Measurements from ENCODE around the gene PCNX1.
A peak's percentile ranks its signal among the peaks of the same experiment; 100 is the strongest.

Gene PCNX1

DNA sequence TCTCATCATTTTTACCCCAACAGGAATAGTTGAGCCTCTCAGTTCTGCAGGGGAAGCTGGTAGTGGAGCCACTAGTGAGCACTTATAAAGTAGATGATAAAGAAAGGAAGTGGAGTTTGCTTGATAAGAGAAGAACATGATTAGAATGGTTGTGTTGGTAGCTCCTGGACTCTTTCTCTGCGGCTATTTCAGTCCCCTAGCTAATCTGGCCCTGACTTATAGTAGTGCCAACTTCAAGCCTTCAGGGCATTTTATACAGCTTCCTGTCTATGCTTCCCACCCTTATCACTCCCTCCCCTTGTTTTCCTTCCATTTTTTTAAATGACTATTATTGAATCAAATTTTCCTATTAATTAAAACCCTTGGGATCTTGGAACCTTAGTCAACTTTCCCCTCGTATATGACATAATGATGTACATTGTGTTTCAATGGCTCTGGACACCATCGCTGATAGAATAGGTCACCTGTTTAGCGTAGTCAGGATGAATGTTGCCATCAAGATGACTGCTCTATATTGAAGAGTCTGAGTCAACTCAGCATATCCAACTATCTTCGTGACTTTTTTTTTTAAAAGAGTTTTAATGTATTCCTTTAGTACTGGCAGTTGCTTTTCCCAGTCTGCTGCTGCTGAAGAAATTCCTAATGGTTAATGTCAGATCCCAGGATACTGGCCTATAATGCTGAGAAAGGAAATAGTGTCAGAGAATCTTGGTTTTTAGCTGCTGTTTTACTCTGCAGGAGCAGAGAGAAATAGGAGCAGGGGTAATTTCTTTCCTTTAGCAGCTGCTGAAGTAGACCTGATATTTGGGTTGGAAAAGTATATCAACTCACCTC is 16.2 kb upstream of the PCNX1 start:
- H3K9me2 ChIP-seq (replicated peaks; ENCODE audit: low read depth, low read length) = no peaks in the 10 kb centered on the region
- H4K20me1 ChIP-seq (ENCODE audit: insufficient read depth, low read length, poor library complexity, severe bottlenecking) = no peaks in the 10 kb centered on the region
- no peak overlapping the region for H3K4me3 ChIP-seq (ENCODE audit: low read length, poor library complexity, severe bottlenecking)
- no peaks in the 10 kb centered on the region for H3K27me3 ChIP-seq (ENCODE audit: insufficient read depth, low read length, poor library complexity, severe bottlenecking)
- no peak overlapping the region for H2AFZ ChIP-seq (ENCODE audit: low read length)
- TF ChIP-seq EZH2phosphoT487 (IDR thresholded peaks at IDR 0.05; ENCODE audit: borderline replicate concordance) = no peak
- TF ChIP-seq, protein P1, sequence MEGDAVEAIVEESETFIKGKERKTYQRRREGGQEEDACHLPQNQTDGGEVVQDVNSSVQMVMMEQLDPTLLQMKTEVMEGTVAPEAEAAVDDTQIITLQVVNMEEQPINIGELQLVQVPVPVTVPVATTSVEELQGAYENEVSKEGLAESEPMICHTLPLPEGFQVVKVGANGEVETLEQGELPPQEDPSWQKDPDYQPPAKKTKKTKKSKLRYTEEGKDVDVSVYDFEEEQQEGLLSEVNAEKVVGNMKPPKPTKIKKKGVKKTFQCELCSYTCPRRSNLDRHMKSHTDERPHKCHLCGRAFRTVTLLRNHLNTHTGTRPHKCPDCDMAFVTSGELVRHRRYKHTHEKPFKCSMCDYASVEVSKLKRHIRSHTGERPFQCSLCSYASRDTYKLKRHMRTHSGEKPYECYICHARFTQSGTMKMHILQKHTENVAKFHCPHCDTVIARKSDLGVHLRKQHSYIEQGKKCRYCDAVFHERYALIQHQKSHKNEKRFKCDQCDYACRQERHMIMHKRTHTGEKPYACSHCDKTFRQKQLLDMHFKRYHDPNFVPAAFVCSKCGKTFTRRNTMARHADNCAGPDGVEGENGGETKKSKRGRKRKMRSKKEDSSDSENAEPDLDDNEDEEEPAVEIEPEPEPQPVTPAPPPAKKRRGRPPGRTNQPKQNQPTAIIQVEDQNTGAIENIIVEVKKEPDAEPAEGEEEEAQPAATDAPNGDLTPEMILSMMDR (conservative IDR thresholded peaks at IDR 0.05; ENCODE audit: low read length) = no peak
- H3K4me2 ChIP-seq (ENCODE audit: low read depth, low read length, poor library complexity, severe bottlenecking) = no peak overlapping the region
- H3K9ac ChIP-seq (ENCODE audit: low read depth, low read length, poor library complexity, severe bottlenecking) = no peak overlapping the region
- peaks cover 65% of the 10 kb centered on the region for H3K4me1 ChIP-seq (ENCODE audit: insufficient read depth, low read length, poor library complexity, severe bottlenecking)
- H3K79me2 ChIP-seq (ENCODE audit: insufficient read depth, low read length) = no peaks in the 10 kb centered on the region
- H3K36me3 ChIP-seq (ENCODE audit: insufficient read depth, low read length) = no peaks in the 10 kb centered on the region
- H3F3A ChIP-seq (ENCODE audit: low read depth) = peaks cover 4% of the 10 kb centered on the region; the same call in 1 of the 2 replicates
- no peaks in the 10 kb centered on the region for H3K9me3 ChIP-seq (ENCODE audit: insufficient read depth, low read depth, low read length)

DNA sequence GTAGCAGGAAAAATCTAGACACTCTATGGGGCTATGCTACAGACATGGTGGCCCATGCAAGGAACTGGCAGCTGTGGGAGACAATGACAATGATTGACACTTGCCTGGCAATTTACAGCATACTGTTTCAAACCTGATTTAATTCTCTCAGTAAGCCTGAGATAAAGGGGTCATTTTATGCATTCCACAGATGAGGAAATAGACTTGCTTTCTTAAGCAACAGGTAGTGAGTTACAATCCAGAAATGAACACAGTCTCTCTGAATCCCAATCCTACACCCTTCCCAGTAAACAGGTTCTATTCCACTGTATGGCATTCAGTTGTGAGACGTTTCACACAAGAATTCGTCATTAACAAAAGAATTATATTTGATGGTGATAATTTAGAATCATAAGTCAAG is 15.5 kb upstream of the PCNX1 start:
- no peak overlapping the region for H3K9ac ChIP-seq (ENCODE audit: low read depth, low read length, poor library complexity, severe bottlenecking)
- TF ChIP-seq, protein P1 (conservative IDR thresholded peaks at IDR 0.05; ENCODE audit: low read length) = no peak
- no peak for TF ChIP-seq EZH2phosphoT487 (IDR thresholded peaks at IDR 0.05; ENCODE audit: borderline replicate concordance)
- H3K4me1 ChIP-seq (ENCODE audit: insufficient read depth, low read length, poor library complexity, severe bottlenecking) = peaks cover 60% of the 10 kb centered on the region

DNA sequence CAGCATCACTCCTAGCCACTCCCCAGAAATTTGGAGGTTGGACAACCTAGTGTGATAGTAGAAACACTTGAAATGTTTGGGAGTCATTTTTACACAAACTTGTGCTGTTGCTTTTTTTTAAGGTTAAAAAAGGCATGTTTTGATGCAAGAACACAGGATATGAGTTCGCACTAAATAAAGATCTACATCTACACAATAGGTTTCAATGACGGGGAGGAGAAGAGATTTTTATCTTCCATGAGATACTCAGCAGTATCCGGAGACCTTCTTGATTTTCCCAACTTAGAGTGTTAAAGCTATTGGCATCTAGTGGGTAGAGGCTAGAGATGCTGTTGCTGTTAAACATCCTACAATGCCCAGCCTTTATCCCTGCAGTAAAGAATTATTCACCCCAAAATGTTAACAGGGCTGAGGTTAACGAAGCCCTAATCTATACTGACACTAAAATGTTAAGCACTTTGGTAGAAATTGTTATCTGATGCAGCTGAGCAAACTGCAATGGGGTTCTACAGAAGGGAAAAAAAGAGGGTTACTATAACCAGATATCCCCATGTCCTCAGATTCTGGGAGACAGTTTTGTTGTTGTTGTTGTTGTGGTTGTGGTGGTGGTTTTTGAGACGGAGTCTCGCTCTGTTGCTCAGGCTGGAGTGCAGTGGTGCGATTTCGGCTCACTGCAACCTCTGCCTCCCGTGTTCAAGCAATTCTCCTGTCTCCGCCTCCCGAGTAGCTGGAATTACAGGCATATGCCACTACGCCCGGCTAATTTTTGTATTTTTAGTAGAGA is 14.0 kb upstream of the PCNX1 start:
- Histone ChIP-seq H3K79me2 (ENCODE audit: insufficient read depth, low read length) (no peaks in the 10 kb centered on the region), H4K20me1 (ENCODE audit: insufficient read depth, low read length, poor library complexity, severe bottlenecking) (no peaks in the 10 kb centered on the region), H3K4me3 (ENCODE audit: low read length, poor library complexity, severe bottlenecking) (no peak overlapping the region), H3K4me1 (ENCODE audit: insufficient read depth, low read length, poor library complexity, severe bottlenecking) (peaks cover 46% of the 10 kb centered on the region), H3K4me2 (ENCODE audit: low read depth, low read length, poor library complexity, severe bottlenecking) (peak overlapping the region; percentile 13), H3F3A (ENCODE audit: low read depth) (no peaks in the 10 kb centered on the region), H3K9me2 (replicated peaks; ENCODE audit: low read depth, low read length) (no peaks in the 10 kb centered on the region), H3K27me3 (ENCODE audit: insufficient read depth, low read length, poor library complexity, severe bottlenecking) (no peaks in the 10 kb centered on the region), H3K9me3 (ENCODE audit: insufficient read depth, low read depth, low read length) (no peaks in the 10 kb centered on the region), H3K36me3 (ENCODE audit: insufficient read depth, low read length) (no peaks in the 10 kb centered on the region), H3K9ac (ENCODE audit: low read depth, low read length, poor library complexity, severe bottlenecking) (no peak overlapping the region), H2AFZ (ENCODE audit: low read length) (no peak overlapping the region; the same call in 1 of the 2 replicates)
- TF ChIP-seq, protein P1 (conservative IDR thresholded peaks at IDR 0.05; ENCODE audit: low read length) = no peak
- no peak for TF ChIP-seq EZH2phosphoT487 (IDR thresholded peaks at IDR 0.05; ENCODE audit: borderline replicate concordance)

More for the DNA sequence above, 15.5 kb upstream of the PCNX1 start:
- no peaks in the 10 kb centered on the region for H3K36me3 ChIP-seq (ENCODE audit: insufficient read depth, low read length)
- H3K27me3 ChIP-seq (ENCODE audit: insufficient read depth, low read length, poor library complexity, severe bottlenecking) = no peaks in the 10 kb centered on the region
- no peak overlapping the region for H2AFZ ChIP-seq (ENCODE audit: low read length)
- H3K79me2 ChIP-seq (ENCODE audit: insufficient read depth, low read length) = no peaks in the 10 kb centered on the region
- H3K9me3 ChIP-seq (ENCODE audit: insufficient read depth, low read depth, low read length) = no peaks in the 10 kb centered on the region
- H3K4me3 ChIP-seq (ENCODE audit: low read length, poor library complexity, severe bottlenecking) = no peak overlapping the region
- no peak overlapping the region for H3K4me2 ChIP-seq (ENCODE audit: low read depth, low read length, poor library complexity, severe bottlenecking)
- H3F3A ChIP-seq (ENCODE audit: low read depth) = no peaks in the 10 kb centered on the region; the same call in 1 of the 2 replicates
- H3K9me2 ChIP-seq (replicated peaks; ENCODE audit: low read depth, low read length) = no peaks in the 10 kb centered on the region
- H4K20me1 ChIP-seq (ENCODE audit: insufficient read depth, low read length, poor library complexity, severe bottlenecking) = no peaks in the 10 kb centered on the region

Measured in Loucy (cell line).